Stimulated activated CD4-positive, alpha-beta T cell treated with anti-CD3 and anti-CD28 coated beads, Interleukin-4, amount 100 ng/mL, for 4 hours (primary cell): ENCODE results near the gene SMIM29.
"Not testable (repeated sequence)": the region's sequence is repeated elsewhere in the genome, so short reads cannot be mapped to it uniquely, and the experiment has no call there.

Experiments used
- DNase-seq, 2 experiments: peaks; one replicate each; pipeline ENCODE4 v3.0.0-alpha.2; 2020

Gene SMIM29

GRCh38 chr6:34267746-34268145 is 18.9 kb upstream of the SMIM29 start:
- DNase-seq, result no peak

DNA sequence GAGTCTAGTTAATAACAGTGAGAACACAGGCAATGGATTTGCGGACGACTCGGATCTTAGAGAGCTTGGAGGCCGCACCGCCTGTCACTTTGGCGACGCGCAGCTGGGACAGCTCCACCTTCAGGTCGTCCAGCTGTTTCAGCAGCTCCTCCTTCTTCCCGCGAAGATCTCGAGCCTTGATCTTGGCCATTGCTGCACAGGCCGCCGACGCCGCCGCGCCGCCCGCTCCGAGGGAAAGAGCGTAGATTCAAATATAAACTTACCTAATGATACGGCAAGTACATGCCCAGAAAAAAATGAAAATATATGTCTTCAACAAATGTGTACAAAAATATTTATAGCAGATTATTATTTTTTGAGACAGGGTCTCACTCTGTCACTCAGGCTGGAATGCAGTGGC is 14.7 kb upstream of the SMIM29 start:
- not testable (repeated sequence) for DNase-seq

- DNase-seq, result no peak
Observed at GRCh38 chr6:34260576-34261267, 11.9 kb upstream of the SMIM29 start.

- no peak for DNase-seq
Observed at GRCh38 chr6:34259529-34260069, 10.8 kb upstream of the SMIM29 start.

DNA sequence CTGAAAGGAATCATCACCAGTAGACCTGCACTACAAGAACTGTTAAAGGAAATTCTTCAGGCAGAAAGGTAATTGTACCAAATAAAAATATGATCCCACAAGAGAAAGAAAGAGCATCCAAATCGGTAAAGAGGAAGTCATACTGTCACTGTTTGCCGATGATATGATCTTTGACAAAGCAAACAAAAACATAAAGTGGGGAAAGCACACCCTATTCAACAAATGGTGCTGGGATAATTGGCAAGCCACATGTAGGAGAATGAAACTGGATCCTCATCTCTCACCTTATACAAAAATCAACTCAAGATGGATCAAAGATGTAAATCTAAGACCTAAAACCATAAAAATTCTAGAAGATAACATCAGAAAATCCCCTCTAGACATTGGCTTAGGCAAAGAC is 3.6 kb upstream of the SMIM29 start:
- DNase-seq, result not testable (repeated sequence)

- no peak for DNase-seq
Observed at GRCh38 chr6:34249469-34250261, 859 bp upstream of the SMIM29 start.

GRCh38 chr6:34248198-34248726 is 544 bp downstream of the SMIM29 start:
- peak in 1 of 2 experiments; percentile 31 for DNase-seq

DNA sequence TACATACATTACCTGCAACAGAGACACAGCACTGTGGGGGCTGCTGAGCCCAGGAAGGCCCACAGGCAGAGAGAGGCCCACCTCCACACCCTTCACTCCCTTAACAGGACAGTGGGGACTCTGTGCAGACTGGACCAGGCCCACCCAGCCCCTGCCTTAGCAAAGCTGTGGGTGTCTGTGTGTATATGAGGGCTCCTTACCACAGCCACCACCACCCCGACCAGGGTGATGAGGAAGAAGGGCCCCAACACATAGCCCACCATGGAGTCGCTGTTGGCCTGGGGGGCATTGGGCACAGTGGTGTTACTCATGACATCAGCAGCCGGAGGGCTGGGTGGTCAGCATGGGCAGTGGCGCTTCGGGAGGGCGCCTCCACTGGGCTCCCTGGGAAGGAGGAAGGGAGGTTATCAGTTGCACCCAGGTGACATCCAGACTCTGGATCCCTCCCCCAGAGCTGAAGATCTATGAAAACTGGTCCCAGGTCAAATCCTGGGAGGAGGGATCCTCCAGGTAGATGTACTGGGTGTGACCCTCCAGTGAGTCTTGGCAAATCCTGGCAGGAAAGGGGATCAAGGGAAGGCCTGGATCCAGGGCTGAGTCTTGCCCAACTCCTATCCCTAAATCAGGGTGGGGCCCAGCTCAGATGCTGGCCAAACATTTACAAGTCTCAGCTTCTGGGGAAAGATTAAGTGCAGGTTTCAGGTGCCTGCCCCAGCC is 1.2 kb downstream of the SMIM29 start:
- no peak for DNase-seq

DNA sequence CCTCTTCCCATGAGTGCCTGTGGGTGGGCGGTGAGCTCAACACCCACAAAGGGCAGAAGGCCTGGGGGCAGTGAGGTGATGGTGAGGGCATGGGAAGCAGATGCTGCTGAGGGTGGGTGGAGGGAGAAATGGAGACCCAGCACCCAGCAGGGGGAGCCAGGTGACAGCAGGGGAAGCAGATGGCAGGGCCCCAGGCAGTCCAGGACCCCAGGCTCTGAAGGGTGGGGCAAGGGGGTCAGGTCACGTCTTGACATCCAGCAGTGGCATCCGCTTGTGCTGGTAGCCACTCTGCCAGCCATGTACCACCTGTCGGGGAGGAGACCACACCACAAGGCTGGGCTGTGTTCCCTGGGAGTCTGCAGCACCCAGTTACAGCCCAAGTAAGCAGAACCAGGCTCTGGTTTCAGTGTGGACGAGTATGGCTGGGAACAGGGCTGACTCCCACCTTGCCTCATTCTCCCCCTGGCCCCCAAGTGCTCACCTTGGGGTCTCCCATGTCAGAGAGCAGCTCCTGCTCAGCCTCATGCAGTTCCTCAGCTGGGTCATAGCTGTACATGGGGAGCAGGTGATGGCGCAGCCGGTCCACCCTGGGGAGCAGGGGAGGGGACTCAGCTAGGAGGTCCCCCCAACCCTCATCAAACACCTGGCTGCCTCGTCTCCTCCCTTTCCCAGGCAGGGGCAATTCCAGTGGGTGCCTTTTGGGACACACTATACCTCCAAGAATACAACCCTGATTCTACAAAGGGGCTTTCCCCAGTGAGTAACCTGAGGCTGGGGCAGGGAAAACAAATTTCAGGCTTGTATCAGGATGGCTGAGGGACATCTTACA is 2.0 kb downstream of the SMIM29 start:
- DNase-seq, result peak; percentile 59

- DNase-seq, result no peak
Observed at GRCh38 chr6:34246249-34246562, 2.6 kb downstream of the SMIM29 start.

DNA sequence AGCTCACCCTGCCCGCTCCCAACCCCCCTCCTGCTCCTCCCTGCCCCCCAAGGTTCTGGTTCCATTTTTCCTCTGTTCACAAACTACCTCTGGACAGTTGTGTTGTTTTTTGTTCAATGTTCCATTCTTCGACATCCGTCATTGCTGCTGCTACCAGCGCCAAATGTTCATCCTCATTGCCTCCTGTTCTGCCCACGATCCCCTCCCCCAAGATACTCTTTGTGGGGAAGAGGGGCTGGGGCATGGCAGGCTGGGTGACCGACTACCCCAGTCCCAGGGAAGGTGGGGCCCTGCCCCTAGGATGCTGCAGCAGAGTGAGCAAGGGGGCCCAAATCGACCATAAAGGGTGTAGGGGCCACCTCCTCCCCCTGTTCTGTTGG is 3.1 kb downstream of the SMIM29 start:
- DNase-seq, result not testable (repeated sequence)

DNA sequence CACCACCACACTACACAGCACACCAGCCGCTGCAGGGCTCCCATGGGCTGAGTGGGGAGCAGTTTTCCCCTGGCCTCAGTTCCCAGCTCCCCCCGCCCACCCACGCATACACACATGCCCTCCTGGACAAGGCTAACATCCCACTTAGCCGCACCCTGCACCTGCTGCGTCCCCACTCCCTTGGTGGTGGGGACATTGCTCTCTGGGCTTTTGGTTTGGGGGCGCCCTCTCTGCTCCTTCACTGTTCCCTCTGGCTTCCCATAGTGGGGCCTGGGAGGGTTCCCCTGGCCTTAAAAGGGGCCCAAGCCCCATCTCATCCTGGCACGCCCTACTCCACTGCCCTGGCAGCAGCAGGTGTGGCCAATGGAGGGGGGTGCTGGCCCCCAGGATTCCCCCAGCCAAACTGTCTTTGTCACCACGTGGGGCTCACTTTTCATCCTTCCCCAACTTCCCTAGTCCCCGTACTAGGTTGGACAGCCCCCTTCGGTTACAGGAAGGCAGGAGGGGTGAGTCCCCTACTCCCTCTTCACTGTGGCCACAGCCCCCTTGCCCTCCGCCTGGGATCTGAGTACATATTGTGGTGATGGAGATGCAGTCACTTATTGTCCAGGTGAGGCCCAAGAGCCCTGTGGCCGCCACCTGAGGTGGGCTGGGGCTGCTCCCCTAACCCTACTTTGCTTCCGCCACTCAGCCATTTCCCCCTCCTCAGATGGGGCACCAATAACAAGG is 3.6 kb downstream of the SMIM29 start:
- not testable (repeated sequence) for DNase-seq

DNA sequence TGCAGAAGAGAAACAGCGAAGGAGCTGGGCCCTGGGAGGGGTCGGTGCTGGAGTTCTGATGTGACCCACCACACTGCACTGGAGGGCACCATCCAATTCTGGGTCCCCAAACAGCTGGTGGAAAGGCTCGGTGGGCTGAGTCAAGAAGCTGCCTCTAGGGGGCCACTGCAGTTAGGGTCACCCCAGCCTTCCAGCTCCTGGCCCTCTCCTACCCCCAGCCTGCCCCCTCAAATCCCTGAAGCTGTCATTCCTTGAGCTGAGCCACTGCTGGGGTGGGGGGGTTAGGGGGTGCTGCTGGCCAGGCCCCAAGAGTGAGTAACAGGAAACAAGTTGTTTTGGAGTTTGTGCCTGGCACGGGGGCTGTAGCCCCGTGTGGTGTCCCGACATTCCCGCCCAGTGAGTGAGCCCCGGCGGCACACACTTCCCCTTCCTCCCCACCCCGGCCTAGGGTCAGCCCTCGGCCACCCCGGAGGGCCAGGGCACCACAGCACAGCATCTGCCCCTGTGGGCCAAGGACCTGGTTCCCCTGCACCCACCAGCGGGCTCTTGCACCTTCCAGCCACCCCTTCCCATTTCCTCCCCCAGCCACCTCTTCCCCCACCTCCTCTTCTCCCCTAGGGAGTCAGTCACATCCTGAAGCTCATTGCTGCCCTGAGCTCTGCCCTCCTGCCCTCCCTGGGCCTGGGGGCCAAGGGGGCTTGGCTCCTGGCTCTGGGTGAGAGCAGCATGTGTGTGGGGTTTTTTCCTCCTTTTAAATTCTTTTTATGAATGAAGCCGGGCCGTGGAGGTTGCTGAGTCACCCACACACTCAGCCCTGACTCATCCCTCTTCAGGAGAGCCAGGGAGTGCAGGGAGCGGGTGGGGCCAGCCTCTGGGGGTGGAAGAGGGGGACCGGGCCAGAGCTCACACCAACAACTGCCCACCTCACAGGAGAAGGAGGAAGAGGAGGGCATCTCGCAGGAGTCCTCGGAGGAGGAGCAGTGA is 4.6 kb downstream of the SMIM29 start:
- DNase-seq, result peak; percentile 68 to 79

GRCh38 chr6:34243131-34243771 is 5.6 kb downstream of the SMIM29 start:
- peak in 1 of 2 experiments; percentile 37 for DNase-seq

DNA sequence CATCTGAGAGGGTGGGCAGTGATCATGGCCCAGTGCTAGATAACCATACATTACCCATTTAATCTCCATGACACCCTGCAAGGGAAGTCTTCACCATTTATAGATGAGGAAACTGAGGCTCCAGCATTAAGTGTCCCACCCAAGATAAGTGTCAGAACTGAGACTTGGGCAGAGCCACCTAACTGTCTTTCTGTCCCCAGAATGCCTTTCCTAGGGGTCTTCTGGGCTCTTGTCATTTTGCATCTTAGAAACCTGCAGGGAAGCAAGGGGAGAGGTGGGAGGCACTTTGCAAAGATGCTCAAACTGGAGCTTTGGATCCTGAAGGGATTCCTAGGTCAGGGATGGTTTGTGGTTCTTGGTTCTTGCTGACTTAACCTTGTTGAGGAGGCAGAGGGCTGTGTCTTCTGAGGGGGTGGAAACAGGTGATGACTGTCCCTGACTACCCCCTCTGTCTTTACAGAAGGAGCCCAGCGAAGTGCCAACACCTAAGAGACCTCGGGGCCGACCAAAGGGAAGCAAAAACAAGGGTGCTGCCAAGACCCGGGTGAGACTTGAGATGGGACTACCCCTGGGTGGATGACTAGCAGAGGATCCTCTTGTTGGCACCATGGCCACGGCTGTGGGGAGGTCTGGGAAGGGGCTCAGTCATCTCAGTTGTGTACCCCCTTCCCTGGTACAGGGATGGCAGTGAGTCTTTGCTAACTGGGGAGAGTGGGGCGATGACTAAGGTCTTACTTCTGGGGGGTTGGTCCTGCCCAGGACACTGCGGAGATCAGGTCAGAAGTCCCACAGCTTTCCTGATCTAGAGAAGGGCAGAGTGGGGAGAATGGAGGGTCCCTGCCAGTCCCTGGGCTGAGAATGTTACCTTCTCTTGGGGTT is 6.3 kb downstream of the SMIM29 start:
- no peak for DNase-seq

DNA sequence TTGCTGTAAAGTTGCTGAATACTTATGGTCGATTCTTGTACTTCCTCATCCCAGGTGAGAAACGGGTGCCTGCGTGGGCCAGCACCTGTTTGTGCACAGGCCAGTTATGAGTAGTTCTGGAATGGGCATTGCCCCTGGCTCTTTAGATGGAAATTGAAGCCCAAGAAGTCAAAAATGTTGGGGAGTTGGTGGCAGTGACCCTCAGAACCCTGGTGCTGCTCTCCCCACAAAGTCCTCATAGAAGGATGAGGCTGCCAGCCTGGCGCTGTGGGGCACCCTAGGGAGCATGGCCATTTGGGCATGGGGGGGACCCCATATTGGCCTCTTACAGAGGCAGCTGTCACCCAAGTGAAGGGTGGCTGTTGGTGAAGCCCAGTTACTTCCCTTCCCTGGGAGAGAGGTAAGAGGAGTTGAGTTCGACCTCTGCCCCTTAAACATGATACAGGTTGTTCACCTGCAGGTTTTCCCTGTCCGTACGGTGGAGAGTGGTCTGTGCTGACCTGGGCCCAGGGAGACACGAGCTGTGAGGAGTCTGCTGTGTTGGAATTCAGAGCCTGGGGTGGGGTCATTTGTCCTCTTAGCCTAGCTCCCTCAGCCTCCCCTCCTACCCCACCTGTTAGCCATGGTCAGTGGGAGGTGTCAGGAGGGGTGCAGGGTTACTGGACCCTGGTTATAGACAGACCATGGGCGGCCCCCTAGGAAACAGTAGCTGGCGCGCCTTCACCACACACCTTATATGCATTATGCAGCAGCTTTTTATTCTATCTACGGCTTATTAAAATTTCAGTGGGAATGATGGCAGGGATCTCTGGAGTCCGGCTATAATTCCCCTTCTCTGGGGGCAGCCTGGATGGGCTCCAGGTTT is 7.2 kb downstream of the SMIM29 start:
- no peak for DNase-seq

DNA sequence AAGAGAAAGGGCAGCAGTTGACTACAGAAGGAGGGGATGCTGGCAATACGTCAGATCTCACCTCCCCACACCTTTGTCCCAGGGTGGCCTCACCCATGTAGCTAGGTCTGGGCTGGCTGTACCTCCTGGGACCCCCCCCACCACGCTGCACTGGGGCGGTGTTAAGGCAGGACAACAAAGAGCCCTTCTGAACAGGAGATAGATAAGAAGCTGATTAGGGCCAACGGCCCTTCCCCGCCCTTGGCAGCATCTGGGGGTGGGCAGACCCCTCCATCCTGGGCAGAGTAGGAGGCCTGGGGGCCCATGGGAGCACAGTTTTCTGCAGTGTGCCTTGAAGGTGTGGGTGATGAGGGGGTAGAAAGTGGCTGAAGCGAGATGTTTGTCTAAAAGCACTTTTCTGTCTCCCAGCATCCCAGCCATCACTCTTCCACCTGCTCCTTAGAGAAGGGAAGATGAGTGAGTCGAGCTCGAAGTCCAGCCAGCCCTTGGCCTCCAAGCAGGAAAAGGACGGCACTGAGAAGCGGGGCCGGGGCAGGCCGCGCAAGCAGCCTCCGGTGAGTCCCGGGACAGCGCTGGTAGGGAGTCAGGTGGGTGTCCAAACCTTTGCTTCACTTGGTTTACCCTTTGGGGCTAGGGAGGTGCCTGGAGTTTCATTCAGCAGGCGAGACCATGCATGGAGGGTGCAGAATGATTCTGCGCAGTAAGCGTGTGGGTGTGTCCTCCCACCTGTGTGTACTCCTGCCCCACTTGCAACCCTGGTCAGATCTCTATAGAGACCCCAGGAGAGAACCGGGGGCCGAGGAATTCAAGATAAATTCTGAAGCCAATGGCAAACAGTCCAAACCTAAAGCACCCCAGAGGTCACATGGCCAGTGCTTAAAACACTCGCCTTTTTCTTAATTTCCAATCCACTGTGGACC is 8.2 kb downstream of the SMIM29 start:
- DNase-seq, result no peak
